HG03196 (cell line): ENCODE data around the gene ITGA3.

Experiments
- ATAC-seq: cut with Tn5 transposase; IDR thresholded peaks from one replicate; pipeline ENCODE4 v1.9.1; 2021; ENCODE audit not compliant: unreplicated experiment

ITGA3 gene

DNA sequence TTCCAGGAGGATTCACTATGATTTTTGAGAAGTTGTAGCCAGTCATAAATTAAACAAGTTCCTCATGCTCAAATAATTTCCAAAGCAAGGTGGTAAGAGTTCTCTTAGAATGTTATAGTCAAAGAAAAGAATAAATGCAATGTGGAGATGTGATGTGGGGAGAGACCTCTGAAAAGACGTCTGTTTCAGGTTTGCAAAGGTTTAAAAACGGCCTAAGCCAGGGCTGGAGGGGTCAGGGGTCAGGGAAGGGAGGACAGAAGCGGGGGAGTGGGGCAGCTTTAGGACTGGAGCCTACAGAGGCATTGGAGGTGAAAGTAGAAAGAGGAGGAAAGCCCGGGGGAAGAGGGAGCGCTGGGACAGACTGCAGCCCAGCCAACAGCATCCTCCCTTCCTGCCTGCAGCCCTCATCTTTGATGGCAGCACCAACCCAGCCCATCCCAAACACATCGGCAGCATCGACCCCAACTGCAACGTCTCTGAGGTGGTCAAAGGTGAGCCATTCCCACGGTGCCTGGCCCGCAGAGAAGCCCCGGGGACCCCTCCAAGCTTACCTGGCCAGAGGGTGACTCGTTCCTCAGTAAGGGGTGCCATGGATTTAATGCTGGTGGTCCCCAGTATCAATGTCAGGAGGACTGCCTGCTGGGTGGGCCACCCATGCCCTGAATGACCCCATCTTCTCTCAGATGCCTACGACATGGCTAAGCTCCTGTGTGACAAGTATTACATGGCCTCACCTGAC, 50.7 kb downstream of the ITGA3 start:
- ATAC-seq, result no peak

DNA sequence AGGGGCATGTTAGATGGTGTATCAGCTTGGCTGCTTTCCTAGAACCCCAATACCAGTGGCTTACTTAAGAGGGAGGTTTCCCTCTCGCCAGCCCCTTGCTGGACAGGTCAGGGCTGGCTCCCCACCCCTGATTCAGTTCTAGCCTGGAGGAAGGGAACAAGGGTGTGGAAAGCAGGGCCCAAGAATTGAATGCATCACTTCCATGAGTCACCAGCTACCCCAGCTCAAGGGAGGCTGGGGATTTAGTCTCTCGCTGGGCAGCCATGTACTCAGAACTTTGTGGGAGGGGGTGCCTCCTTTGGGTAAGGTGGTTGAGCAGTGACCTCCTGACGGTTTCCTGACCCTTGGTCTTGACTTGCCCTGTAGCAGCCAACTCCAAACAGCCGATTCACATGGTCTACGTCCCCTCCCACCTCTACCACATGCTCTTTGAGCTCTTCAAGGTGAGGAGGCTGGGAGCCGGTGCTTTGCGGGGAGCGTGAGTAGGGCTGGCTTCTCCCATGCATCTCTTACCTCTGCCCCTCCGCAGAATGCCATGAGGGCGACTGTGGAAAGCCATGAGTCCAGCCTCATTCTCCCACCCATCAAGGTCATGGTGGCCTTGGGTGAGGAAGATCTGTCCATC, 52.0 kb downstream of the ITGA3 start:
- ATAC-seq, result no peak

DNA sequence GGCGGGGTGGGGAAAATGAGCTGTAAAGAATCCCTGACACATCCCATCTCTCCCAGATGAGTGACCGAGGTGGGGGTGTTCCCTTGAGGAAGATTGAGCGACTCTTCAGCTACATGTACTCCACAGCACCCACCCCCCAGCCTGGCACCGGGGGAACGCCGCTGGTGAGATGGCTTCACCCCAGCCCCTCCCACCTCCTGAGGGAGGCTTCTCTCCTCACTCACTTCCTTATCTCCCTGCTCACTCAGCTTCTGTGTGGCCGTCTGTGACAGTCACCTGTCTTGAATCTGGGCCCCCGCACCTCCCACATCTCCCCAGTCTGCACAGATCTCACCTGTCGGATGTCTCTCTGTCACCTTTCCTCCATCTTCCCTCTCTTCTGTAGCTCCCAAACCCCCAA, 52.6 kb downstream of the ITGA3 start:
- no peak for ATAC-seq

DNA sequence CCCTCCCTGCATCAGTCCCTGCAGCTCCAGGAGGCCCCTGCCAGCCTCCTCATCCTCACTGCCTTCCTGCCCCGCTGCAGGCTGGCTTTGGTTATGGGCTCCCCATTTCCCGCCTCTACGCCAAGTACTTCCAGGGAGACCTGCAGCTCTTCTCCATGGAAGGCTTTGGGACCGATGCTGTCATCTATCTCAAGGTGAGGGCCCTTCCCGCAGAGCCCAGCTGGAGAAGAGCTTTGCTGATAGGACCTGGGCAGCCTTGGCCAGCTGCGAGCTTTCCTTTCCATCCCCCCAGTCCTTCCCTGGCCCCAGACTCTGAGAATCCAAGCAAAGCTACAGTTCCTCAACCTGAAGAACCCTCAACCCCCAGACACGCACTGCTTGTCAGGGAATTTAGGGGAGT, 53.3 kb downstream of the ITGA3 start:
- no peak for ATAC-seq

DNA sequence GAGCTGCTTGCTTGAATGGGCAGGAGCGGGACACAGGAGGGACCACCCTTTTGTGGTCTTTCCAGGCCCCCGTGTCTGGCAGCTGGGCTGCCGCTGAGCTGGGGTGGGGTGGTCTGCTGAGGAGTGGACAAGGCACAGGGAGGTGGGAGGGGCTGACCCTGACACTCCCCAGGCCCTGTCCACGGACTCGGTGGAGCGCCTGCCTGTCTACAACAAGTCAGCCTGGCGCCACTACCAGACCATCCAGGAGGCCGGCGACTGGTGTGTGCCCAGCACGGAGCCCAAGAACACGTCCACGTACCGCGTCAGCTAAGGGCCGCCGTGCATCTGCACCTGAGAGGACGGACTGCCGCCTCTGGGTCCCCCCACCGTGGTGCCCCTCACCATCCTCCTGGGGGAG, 53.9 kb downstream of the ITGA3 start:
- no peak for ATAC-seq

DNA sequence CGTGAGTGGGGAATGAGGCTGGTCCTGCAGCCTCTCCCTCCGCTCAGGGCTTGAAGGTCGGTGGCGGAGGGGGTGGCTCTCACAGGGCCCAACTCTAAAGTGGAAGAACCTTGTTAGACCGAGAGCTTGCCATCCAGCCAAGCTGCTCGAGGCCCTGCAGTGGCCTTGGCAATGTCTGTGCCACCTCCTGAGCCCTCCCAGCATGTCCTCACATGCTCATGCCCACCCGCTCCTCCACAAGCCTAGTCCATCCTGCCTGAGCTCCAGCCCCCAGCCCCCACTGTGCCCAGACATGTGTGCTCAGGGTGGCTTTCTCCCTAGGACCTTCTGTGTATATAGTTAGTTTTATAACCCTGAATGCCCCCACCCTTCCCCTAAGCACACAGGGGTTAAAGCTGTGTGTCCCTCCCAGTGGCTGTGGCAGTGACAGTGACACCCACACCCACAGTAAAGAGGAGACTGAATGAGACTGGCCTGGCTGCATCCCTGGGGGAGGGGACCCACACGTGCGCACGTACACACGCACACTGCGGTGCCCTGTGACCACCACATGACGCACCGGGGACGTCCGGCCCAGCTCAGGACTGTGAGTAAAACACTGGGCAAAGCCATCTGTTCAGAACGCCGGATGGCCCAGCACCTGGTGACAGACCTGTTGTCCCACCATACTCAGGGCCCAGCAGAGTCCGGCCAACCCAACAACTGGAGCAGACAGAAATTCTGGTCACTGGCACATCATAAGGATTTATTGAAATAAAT, 54.9 kb downstream of the ITGA3 start:
- ATAC-seq, result no peak

DNA sequence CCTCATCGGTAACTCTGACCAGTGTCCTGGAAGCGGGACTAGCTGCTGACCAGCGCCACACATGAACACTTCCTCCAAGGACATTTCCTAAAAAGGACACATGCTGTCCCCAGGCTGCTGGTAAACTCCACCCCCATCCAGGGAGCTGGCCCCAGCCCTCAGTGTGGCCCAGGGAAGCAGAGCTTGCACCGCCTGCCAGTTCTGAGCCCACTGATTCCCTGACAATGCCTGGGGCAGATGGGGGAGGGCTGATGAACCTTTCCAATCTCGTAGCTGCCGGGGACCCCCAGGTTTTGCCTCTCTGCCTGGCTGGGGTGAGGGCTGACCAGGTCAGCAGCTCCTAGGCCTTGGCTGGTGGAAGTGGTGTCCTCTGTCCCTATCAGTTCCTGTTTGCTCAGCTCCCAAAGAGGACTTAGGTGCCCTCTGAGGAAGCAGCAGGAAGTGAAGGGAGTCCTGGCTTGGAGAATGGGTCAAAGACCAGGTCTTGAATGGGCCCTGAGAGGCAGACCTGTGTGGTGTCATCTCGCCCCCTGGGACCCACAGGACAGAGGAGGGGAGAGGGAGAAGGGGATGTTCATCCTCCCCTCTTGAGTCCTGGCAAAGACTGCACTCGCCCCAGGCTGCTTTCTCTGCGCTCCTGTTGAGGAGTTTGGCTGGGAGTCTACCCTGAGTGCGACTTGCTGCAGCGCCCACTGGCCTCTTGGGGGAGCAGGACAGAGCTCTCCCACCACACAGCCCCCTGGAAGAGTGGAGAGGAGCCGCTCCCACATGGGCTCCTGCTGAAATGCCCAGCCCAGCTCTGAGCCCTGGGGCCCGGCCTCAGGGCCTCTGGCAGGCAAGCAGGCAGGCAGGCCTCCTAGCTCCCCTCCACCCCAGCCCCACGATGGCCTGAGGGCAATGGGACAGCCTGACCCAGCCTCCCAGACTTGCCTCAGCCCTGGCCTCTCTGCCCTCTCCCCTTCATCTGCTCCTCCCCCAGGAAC, 56.1 kb downstream of the ITGA3 start:
- ATAC-seq, result no peak

DNA sequence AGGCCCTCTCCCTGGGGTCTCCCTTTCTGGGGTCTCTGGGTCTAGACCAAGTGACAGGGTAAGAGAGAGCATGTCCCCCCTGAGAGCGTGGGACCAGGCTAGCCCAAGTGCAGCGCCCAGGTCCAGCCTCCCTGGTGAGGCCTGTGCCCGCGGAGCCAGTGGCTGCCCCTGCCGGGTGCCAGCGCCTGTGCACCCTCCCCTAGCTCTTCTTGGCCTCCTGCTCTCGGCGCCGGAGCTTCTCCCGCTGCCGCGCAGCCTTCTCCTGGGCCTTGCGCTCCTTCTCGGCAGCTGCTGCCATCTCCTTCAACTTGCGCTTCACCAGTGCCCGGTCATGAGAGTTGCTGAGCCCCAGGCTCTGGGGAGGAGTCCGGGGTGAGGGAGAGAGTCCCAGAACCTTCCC, 56.8 kb downstream of the ITGA3 start:
- ATAC-seq, result no peak

DNA sequence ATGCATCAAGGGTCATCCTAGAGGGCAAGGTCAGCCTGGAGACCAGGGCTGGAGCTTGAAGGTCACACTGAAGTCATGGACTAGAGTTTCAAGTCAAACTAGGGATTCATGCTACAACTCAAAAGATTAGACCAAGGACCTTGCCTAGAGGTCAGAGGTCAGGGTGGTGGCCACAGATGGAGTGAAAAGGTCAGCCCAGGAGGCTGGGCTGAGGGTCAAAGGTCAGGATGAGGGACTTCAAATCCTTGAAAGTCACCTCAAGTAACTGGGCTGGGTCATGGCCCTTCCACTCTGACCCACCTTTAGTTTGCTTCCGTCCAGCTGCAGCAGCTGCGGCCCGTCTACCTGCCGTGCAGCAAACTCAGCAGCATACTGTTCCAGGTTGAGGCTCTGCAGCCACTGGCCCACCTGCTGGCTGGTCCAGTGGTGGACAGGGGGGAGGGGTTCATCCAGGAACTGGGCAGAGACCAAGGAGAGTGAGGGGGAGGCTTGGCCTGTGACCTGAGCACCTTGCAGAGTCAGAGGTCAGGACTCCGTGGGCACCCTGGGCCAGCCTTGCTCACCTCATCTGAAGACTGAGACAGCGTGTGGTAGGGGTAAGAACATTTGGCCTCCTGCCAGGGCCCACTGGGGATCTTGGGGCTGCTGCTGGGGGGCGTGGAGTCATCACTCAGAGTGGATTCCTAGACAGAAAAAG, 57.9 kb downstream of the ITGA3 start:
- ATAC-seq, result no peak

DNA sequence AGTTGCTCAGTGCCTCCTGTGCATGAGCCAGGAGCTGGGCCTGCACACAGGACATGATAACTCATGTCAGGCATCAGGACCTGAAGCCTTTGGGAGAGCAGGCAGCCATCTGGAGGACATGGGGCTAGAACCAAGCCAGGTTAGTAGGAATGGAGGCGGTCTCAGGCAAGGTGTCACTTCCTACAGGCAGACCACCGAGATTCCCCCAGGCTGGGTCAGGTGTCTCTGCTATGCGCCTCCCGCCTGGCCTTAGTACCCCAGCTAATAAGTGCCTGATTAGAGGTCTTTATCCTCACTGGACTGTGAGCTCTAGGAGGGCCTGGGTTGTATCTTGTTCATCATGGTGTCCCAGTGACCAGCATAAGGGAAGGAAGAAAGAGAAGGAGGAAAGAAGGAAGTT, 58.5 kb downstream of the ITGA3 start:
- no peak for ATAC-seq

DNA sequence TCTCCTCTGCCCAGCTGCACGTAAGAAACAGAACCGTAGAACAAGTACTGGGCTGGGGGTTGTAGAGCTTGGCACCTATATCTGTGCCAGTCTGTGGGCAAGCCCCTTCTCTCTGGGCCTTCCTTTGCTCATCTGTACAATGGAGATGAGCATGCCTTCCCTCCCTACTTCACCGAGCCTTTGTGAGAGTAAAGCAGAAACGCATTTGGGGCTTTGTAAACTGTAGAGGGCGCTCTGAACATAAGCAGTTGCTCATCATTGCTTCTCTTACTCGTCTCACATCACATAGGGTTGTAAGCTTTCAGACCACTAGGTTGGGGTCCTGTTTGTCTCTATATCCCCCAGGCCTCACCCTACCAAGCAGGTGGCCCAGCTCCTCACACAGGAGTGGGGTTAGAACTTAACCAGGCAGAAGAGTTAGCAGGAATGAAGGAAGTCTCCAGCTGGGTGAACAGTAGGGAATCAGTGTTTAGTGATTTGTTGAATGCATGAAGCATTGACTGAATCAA, 59.0 kb downstream of the ITGA3 start:
- ATAC-seq, result no peak

DNA sequence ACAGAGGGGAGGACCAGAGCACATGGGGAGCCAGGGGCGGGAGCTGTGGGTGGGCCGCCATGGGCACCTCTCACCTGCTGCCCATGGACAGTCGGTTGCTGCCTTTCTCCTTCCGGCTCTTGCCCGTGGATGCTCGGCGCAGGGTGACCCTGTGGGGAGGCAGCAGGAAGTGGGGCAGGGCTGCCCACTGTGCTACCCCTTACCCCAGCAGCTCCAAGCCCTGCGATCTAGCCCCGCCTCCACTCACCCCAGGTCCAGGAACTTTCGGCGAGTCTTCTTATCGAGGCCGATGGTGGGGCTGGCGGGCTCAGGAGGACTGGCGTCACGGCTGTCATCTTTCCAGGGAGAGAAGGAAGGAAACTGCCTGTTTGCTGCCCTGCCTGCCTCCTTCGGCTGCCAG, 59.8 kb downstream of the ITGA3 start:
- no peak for ATAC-seq

DNA sequence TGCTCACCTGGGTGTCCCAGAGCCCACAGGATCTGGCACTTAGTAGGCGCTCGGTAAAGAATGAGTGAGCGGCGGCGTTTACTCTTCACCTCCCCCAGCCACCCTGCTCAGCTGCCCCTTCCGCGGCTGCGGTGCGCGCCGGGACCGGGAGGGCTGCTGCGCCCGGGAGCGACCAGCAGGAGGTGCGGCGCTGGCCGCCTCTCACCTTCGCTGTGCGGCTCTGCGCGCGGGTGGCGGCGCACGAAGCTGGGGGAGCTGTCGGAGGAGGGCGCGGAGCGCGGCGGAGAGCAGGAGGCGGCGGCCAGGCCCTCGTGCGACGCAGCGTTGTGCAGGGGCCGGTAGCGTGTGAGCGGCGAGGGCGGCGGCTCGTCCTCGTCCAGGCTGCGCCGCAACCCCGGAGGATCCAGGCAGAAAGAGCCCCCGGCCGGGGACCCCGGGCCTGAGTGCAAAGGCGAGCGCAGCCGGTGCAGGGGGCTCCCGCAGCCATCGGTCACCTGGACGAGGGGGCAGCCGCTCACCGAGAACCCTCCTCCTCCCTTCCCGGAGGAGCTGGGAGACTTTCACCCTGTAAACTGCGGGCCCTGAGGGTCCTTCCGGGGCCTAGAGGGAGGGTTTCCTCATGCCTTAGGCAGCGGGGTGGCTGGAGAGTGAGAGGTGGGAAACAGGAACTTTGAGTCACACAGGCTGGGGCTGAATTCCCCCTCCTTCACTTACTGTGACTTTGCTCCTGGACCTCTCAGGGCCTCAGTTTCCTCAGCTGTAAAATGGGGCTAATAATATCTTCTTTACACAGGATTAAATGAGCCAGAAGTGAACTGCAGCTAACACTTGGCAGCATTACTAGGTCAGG, 61.5 kb downstream of the ITGA3 start:
- no peak for ATAC-seq

DNA sequence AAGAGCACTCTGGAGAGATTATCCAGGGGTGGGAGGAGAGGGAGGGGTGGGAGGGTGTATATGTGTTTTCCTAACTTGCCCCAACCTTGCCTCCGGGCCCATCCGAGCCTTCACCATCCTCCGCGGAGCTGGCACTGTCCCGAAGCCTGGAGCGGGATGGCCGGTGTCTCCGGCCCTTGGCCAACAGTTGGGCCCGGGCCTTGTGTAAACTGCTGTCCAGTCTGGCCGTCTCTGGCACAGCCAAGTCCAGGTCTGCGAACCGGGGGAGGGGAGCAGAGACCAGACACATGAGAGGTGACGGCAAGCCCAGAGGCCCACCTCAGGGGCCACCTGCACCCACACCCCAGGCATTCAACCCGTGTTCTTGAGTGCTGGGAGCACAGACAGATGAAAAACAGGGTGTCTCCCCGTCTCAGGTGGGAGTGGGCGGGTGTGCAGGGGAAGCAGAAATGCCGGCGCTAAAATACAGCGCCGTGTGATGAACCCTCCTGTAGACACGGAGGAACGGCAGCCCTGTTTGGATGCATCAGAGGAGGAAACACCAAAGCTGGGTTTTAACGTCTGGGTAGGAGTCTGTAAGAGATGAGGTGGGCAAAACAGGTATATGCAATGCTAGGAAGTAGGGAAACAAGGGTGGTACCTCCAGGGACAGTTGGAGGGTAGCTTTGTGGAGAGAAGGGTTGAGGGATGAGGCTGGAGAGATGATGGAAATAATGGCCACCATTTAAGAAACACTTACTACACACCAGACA, 62.3 kb downstream of the ITGA3 start:
- ATAC-seq, result no peak

DNA sequence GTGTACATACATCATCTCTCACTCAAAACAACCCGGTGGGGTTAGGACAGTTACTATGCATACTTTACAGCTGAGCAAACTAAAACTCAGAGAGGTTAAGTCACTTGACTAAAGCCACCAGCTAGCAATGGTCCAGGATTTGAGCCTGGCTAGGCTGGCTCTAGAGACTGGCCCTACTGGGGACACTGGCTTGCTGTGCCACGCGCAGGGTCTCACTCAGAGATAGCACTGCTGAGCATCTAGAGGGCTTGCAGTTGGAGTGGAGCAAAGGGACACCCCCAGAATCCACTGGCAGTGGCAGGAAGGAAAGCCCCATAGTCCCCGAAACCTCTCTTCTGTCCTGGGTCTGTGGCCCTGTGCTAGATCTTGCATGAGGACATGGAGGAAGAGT, 62.9 kb downstream of the ITGA3 start:
- no peak for ATAC-seq

DNA sequence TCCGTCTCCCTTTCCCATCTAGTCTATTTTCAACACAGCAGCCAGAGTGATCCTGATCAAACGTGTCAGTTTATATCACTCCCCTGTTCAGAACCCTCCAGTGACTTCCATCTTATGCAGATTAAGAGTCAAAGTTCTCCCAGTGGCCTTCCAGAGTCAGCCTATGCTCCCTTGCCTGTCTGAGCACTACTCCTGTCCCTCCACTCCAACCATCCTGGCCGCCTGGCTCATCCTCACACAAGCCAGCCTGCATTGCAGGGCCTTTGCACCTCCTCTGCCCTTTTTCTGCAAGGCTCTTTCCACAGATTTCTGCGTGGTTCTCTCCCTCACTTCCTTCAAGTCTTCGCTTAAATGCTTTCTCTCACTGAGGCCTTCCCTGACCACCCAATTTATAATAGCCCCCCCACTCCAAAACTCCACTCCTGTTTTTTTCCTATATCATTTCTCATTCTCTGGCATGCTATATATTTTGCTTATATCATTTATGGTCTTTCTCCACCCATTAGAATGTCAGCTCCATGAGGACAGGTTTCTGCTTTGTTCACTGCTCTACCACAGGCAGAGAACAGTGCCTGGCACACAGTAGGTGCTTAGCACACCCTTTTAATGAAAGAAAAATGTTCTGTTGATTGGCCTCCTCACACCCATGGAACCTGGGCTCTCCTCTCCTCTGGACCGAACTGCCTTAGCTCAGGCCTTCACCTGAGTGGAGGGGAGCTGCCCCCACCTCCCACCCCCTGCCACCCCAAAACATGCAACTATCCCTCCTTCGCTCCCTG, 64.8 kb downstream of the ITGA3 start:
- no peak for ATAC-seq

DNA sequence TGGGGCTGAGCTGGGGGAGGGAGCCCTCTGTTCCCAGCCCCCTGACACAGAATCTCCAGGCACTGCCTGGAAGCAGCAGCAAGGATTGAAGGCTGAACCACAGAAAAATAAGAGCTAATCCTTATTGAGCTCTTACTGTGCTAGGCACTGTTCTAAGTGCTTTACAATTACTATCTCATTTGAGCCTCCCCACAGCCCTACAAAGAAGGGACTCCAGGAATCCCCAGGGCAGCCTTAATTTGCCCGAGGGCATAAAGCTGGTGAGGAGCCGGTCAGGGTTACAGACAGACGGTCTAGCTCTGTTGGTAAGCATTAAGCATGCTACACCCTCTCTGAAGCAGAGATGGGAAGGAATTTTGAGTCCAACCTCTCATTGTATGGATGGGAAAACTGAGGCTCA, 67.0 kb downstream of the ITGA3 start:
- ATAC-seq, result no peak
